IMR-90 (cell line): ENCODE measurements around the gene CCDC61. TPM values are rescaled to one million over a fixed set of nuclear protein-coding genes. Genes with fewer than 3 reads are reported as not detected.

Source experiments
- ATAC-seq: fragments of 200-7000 bp; cut with Tn5 transposase; 2 replicates; pipeline ENCODE4 v1.9.1; 2020; ENCODE audit warnings: low read depth, mild to moderate bottlenecking, moderate library complexity
- BruUV-seq: library from RNA; stranded (reverse); fragments of 400-500 nt; replicated peaks from 2 replicates; lab custom pipeline; 2021; lab: Mats Ljungman, UMichigan
- CTCF ChIA-PET: fragments of 300-600 bp; formaldehyde crosslinking; extraction: SDS; loops from one replicate; lab custom pipeline; 2021; ENCODE audit warnings: antibody characterized with exemption; lab: Yijun Ruan, JAX
- POLR2A ChIA-PET: fragments of 300-600 bp; sonication (Branson Sonifier 250); formaldehyde crosslinking; loops from one replicate; lab custom pipeline; 2022; ENCODE audit warnings: antibody characterized with exemption; ENCODE audit not compliant: unreplicated experiment; lab: Charles Lee
- DNase-seq: peaks from one replicate; pipeline ENCODE4 v3.0.0; 2013
- H2AFZ ChIP-seq: replicated peaks from 2 replicates; pipeline ENCODE3; 2013; ENCODE audit warnings: low read length, mild to moderate bottlenecking; ENCODE audit not compliant: poor library complexity
- H2AK5ac ChIP-seq: 2 replicates; pipeline ENCODE4 v1.6.1; 2013; ENCODE audit warnings: low read depth, low read length, inconsistent platforms
- H2AK9ac ChIP-seq: replicated peaks from 2 replicates; pipeline ENCODE3; 2013; ENCODE audit warnings: mild to moderate bottlenecking, low read depth, low read length, moderate library complexity; ENCODE audit not compliant: poor library complexity
- H2BK120ac ChIP-seq: 2 replicates; pipeline ENCODE4 v1.6.1; 2013; ENCODE audit warnings: low read depth, low read length, inconsistent platforms
- H2BK15ac ChIP-seq: 3 replicates; pipeline ENCODE4 v1.6.1; 2013; ENCODE audit warnings: low read depth, low read length, inconsistent platforms
- H2BK20ac ChIP-seq: 2 replicates; pipeline ENCODE4 v1.6.1; 2013; ENCODE audit warnings: low read depth, mild to moderate bottlenecking, inconsistent platforms, low read length, moderate library complexity
- H2BK5ac ChIP-seq: 2 replicates; pipeline ENCODE4 v1.6.1; 2013; ENCODE audit warnings: mild to moderate bottlenecking, low read depth, low read length, inconsistent platforms; ENCODE audit not compliant: poor library complexity, severe bottlenecking
- H3K14ac ChIP-seq: replicated peaks from 2 replicates; pipeline ENCODE4 v1.6.1; 2013; ENCODE audit warnings: low read depth, low read length, inconsistent platforms
- H3K18ac ChIP-seq: 2 replicates; pipeline ENCODE4 v1.6.1; 2013; ENCODE audit warnings: low read depth, low read length, control low read depth
- H3K23ac ChIP-seq: 2 replicates; pipeline ENCODE4 v1.6.1; 2013; ENCODE audit warnings: low read depth, low read length, inconsistent platforms
- H3K27ac ChIP-seq: 2 replicates; pipeline ENCODE4 v1.5.1; 2013; ENCODE audit warnings: mild to moderate bottlenecking, control low read depth, low read length; ENCODE audit not compliant: insufficient read depth
- H3K27me3 ChIP-seq: 2 replicates; pipeline ENCODE4 v1.6.1; 2013; ENCODE audit warnings: low read length; ENCODE audit not compliant: control insufficient read depth, insufficient read depth
- H3K36me3 ChIP-seq: 2 replicates; pipeline ENCODE4 v1.6.1; 2013; ENCODE audit warnings: low read length, mixed read lengths; ENCODE audit not compliant: control insufficient read depth, insufficient read depth
- H3K4ac ChIP-seq: 2 replicates; pipeline ENCODE4 v1.6.1; 2013; ENCODE audit warnings: low read depth, low read length, inconsistent platforms
- H3K4me1 ChIP-seq: 2 replicates; pipeline ENCODE4 v1.6.1; 2013; ENCODE audit warnings: low read length, mixed read lengths; ENCODE audit not compliant: control insufficient read depth, insufficient read depth
- H3K4me2 ChIP-seq: 2 replicates; pipeline ENCODE4 v1.6.1; 2013; ENCODE audit warnings: low read depth, mild to moderate bottlenecking, control low read depth, low read length, moderate library complexity
- H3K4me3 ChIP-seq: 2 replicates; pipeline ENCODE4 v1.5.1; 2013; ENCODE audit warnings: low read depth, mild to moderate bottlenecking, control low read depth, low read length, moderate library complexity; ENCODE audit not compliant: insufficient read depth
- H3K56ac ChIP-seq: 2 replicates; pipeline ENCODE4 v1.6.1; 2013; ENCODE audit warnings: low read length, inconsistent platforms; ENCODE audit not compliant: insufficient read depth; ENCODE audit errors: extremely low read depth
- H3K79me1 ChIP-seq, 2 experiments: 2 replicates each; pipeline ENCODE4 v1.6.1; 2013; ENCODE audit warnings: low read length in 2 of 2, inconsistent platforms in 1 of 2, low read depth in 1 of 2
- H3K9ac ChIP-seq: 2 replicates; pipeline ENCODE4 v1.6.1; 2013; ENCODE audit warnings: low read depth, low read length, control low read depth
- H3K9me1 ChIP-seq: 2 replicates; pipeline ENCODE4 v1.6.1; 2013; ENCODE audit warnings: low read length, inconsistent platforms; ENCODE audit not compliant: insufficient read depth
- H3K9me3 ChIP-seq: 2 replicates; pipeline ENCODE4 v1.6.1; 2013; ENCODE audit warnings: low read length; ENCODE audit not compliant: control insufficient read depth, insufficient read depth
- H4K20me1 ChIP-seq: 2 replicates; pipeline ENCODE4 v1.6.1; 2013; ENCODE audit warnings: low read length, inconsistent platforms; ENCODE audit not compliant: insufficient read depth
- H4K5ac ChIP-seq: 2 replicates; pipeline ENCODE4 v1.6.1; 2013; ENCODE audit warnings: mild to moderate bottlenecking, low read depth, low read length, control low read depth
- H4K8ac ChIP-seq, 2 experiments: 2 replicates each; pipeline ENCODE4 v1.6.1; 2013; ENCODE audit warnings: low read depth in 2 of 2, low read length in 2 of 2, control low read depth in 1 of 2, inconsistent platforms in 1 of 2
- H4K91ac ChIP-seq: 2 replicates; pipeline ENCODE4 v1.6.1; 2013; ENCODE audit warnings: low read depth, low read length, inconsistent platforms; ENCODE audit not compliant: insufficient read depth
- BHLHE40 ChIP-seq: fragments of 150-350 bp; IDR thresholded peaks from 2 replicates; pipeline ENCODE4 v1.6.1; 2016; ENCODE audit warnings: mild to moderate bottlenecking, low read depth, low read length
- CHD1 ChIP-seq: IDR thresholded peaks from 2 replicates; pipeline ENCODE4 v1.6.1; 2012; ENCODE audit warnings: low read depth, low read length, improper control_type of control experiment
- MXI1 ChIP-seq: IDR thresholded peaks from 2 replicates; pipeline ENCODE4 v1.6.1; 2012; ENCODE audit warnings: low read depth, mild to moderate bottlenecking, low read length, moderate library complexity, borderline replicate concordance
- POLR2A ChIP-seq: IDR thresholded peaks from 2 replicates; pipeline ENCODE4 v1.6.1; 2012; ENCODE audit warnings: mild to moderate bottlenecking, low read depth, low read length
- SMC3 ChIP-seq: fragments of 150-350 bp; IDR thresholded peaks from 2 replicates; pipeline ENCODE4 v1.6.1; 2016; ENCODE audit warnings: low read depth, mild to moderate bottlenecking, antibody characterized with exemption, low read length, moderate library complexity
- WGBS, 2 experiments: methylation state at CpG; one replicate each; pipeline versions ENCODE4 v1.1.5 to v1.1.7; 2013; ENCODE audit warnings: missing lambda C conversion rate in 2 of 2; ENCODE audit not compliant: insufficient read length in 1 of 2; ENCODE audit errors: extremely low coverage in 2 of 2; 5-methylcytosine and 5-hydroxymethylcytosine counted together
- dilution Hi-C: fragments of 300-500 bp; cut with HindIII; formaldehyde crosslinking; loops from one replicate; pipeline ENCODE4 v1.14.3; 2018; ENCODE audit warnings: low sequenced_read_pairs; ENCODE audit not compliant: unreplicated experiment
- in situ Hi-C: fragments of 300-500 bp; cut with MboI; formaldehyde crosslinking; loops from 3 replicates; pipeline ENCODE4 v1.14.3; 2019; ENCODE audit warnings: low sequenced_read_pairs, inconsistent platforms, mixed read lengths
- intact Hi-C: fragments of 100-400 bp; cut with micrococcal nuclease; formaldehyde crosslinking; loops from 2 replicates; pipeline ENCODE4 v1.10.0; 2022
- polyA plus RNA-seq, 3 experiments: library from polyadenylated mRNA; depleted of rRNA; stranded (reverse); fragments of >200 nt; gene quantifications; 2 replicates each; pipeline ENCODE4 v1.2.3, GENCODE V29; 2012; ENCODE audit warnings: low replicate concordance in 1 of 3
- total RNA-seq: library from RNA; depleted of rRNA; stranded (reverse); fragments of >200 nt; gene quantifications from 2 replicates; pipeline ENCODE4 v1.2.3, GENCODE V29; 2012
- TF ChIP-seq, protein P1 (sequence below): fragments of 150-350 bp; IDR thresholded peaks from 2 replicates; pipeline ENCODE4 v1.6.1; 2017; ENCODE audit warnings: mild to moderate bottlenecking, antibody characterized with exemption, low read length, low read depth

CCDC61 gene
- total and polyA plus RNA-seq, 2 of the 4 experiments (the other 2 are of a cell fraction): 3.2 to 9.1 TPM

DNA sequence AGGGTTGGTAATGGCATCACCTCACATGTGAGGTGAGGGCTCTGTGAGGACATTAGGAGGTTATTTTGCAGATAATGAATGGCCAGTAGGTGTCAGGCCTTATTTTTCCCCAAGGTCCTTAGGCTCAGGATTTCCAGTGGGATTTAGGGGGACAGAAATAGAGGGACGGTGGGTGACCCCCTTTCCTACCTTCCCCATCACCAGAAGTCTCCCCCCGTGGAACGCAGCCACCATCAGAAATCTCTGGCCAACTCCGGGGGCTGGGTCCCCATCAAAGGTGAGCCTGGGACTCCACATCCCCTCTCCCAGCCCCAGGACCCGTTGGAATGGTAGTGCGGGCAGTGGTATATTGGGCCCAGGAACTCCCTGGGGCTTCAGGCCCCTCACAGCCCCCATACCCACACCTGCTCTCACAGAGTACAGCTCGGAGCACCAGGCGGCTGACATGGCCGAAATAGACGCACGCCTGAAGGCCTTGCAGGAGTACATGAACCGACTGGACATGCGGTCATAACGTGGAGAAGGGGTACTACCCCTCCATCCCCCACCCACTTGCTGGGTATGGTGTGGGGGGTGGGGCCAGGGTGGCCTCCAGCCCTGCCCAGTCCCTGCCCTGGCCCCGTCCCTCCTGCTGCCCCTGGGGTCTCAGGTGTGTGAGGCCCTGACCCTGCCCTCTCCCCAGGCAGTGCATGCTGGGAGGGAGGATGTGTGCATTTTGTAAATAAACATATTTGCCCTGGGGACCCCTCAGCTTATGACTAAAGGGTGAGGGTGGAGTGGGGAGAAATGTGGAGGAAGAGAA is 22.8 kb downstream of the CCDC61 start (continued):
- no peak for TF ChIP-seq MXI1

DNA sequence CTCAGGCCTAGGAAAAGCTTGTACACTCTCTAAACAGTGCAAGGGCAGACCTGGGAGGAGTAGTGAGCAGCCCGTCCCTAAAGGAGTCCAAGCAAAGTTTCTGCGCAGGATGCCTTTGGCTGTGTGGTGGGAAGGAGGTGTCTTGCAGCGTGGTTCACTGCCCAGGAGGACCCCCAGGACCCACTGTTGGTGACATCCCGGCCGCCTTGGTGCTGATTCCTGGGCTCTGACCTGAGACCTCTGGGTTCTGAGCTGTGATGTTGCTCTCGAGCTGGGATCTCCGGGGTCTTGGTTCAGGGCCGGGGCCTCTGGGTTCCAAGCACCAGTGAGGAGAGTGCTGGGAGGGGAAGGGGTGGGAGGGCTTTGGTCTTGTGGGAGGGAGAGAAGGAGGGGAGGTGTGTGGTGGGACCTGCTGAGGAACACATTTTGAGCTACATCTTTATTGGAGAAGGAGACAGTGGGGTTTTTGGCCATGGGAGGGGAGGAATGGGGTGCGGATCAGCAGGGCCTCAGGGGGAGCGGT is 23.5 kb downstream of the CCDC61 start:
- Histone ChIP-seq H2AK5ac (no peak overlapping the region), H3K4ac (no peak overlapping the region), H4K91ac (no peak overlapping the region), H3K79me1 (no peaks in the 10 kb centered on the region), H3K18ac (no peak overlapping the region), H4K20me1 (peaks cover 21% of the 10 kb centered on the region), H3K27ac (no peak overlapping the region), H3K36me3 (no peaks in the 10 kb centered on the region), H3K9me3 (no peaks in the 10 kb centered on the region), H4K5ac (no peak overlapping the region), H3K4me3 (no peak overlapping the region), H4K8ac (no peak overlapping the region), H3K4me1 (peaks cover 7% of the 10 kb centered on the region; the same call in 1 of the 2 replicates), H2AFZ (no peak overlapping the region), H3K9me1 (peaks cover 3% of the 10 kb centered on the region; the same call in 1 of the 2 replicates), H2AK9ac (no peak overlapping the region), H2BK120ac (no peak overlapping the region), H3K27me3 (peaks cover 18% of the 10 kb centered on the region), H2BK15ac (no peak overlapping the region), H3K9ac (no peak overlapping the region), H2BK20ac (no peak overlapping the region), H3K23ac (no peak overlapping the region), H3K56ac (no peak overlapping the region), H3K14ac (no peak overlapping the region), H3K4me2 (no peak overlapping the region), H2BK5ac (no peak overlapping the region)
- ATAC-seq: no peak
- no peak for DNase-seq
- no TSS peak for BruUV-seq
- TF ChIP-seq POLR2A: no peak
- no peak for TF ChIP-seq SMC3
- TF ChIP-seq CHD1: no peak
- no peak for TF ChIP-seq BHLHE40
- TF ChIP-seq, protein P1, sequence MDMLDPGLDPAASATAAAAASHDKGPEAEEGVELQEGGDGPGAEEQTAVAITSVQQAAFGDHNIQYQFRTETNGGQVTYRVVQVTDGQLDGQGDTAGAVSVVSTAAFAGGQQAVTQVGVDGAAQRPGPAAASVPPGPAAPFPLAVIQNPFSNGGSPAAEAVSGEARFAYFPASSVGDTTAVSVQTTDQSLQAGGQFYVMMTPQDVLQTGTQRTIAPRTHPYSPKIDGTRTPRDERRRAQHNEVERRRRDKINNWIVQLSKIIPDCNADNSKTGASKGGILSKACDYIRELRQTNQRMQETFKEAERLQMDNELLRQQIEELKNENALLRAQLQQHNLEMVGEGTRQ: no peak
- intact Hi-C loops: no loop called here
- in situ Hi-C loops: no loop called here
- 70% methylated on average over 3 of the region's 10 CpGs; no CpG with 5 or more reads in 1 of the 2 experiments for WGBS, 2 experiments
- dilution Hi-C loops: no loop called here
- POLR2A ChIA-PET: no interaction called here
- CTCF ChIA-PET: interaction anchor here (0.5 kb wide), 1 partner anchor 271 kb away, joined by 4 read pairs; no protein-coding TSS in a partner anchor
